ENCODE results near the gene RNF227.

GRCh38 chr17:7894866-7895265 lies 21.2 kb downstream of the RNF227 start:
- no peak for TF ChIP-seq POLR2AphosphoS5 (IDR thresholded peaks at IDR 0.05; ENCODE audit: low read depth, low read length)
- TF ChIP-seq REST (IDR thresholded peaks at IDR 0.05; ENCODE audit: insufficient read depth in 1 of 2, low read depth in 2 of 2, low read length in 2 of 2): no peak
